Ureter (tissue), 1 donor: ENCODE data around the gene LTBP1. TPM values are rescaled to one million over a fixed set of nuclear protein-coding genes. Genes with fewer than 3 reads are reported as not detected.
"Not testable (repeated sequence)": the region's sequence is repeated elsewhere in the genome, so short reads cannot be mapped to it uniquely, and the experiment has no call there.

Experiments used
- DNase-seq: peaks from one replicate; pipeline ENCODE4 v3.0.0-alpha.2; 2020; ENCODE audit warnings: low spot score
- total RNA-seq: library from RNA; stranded (reverse); gene quantifications from one replicate; pipeline ENCODE4 v1.2.4, GENCODE V29; 2023
- donor health status: DM: yes; HTN: yes; CAD: no.

The LTBP1 gene
- total RNA-seq, 1 donor from 2014 or later, result 80.1 TPM

- DNase-seq, result no peak
Observed at GRCh38 chr2:33136566-33136965, 189.8 kb downstream of the LTBP1 start.

GRCh38 chr2:33137331-33137730 is 190.6 kb downstream of the LTBP1 start:
- DNase-seq, result no peak

- DNase-seq, result no peak
Observed at GRCh38 chr2:33139949-33140348, 193.2 kb downstream of the LTBP1 start.

GRCh38 chr2:33141476-33141875 is 194.7 kb downstream of the LTBP1 start:
- no peak for DNase-seq

GRCh38 chr2:33142810-33143209 is 196.1 kb downstream of the LTBP1 start:
- no peak for DNase-seq

GRCh38 chr2:33144243-33144642 is 197.5 kb downstream of the LTBP1 start:
- no peak for DNase-seq

GRCh38 chr2:33145459-33145858 is 198.7 kb downstream of the LTBP1 start:
- DNase-seq, result no peak

GRCh38 chr2:33146102-33146501 is 199.3 kb downstream of the LTBP1 start:
- no peak for DNase-seq

GRCh38 chr2:33153008-33153407 is 206.3 kb downstream of the LTBP1 start:
- DNase-seq, result no peak

- DNase-seq, result no peak
Observed at GRCh38 chr2:33158482-33159003, 211.8 kb downstream of the LTBP1 start.

GRCh38 chr2:33160191-33160590 is 213.4 kb downstream of the LTBP1 start:
- no peak for DNase-seq

GRCh38 chr2:33166287-33166881 is 219.6 kb downstream of the LTBP1 start:
- DNase-seq, result no peak

GRCh38 chr2:33167622-33168245 is 221.0 kb downstream of the LTBP1 start:
- DNase-seq, result no peak

GRCh38 chr2:33168425-33168824 is 221.7 kb downstream of the LTBP1 start:
- no peak for DNase-seq

- no peak for DNase-seq
Observed at GRCh38 chr2:33168922-33169321, 222.2 kb downstream of the LTBP1 start.

GRCh38 chr2:33170251-33170650 is 223.5 kb downstream of the LTBP1 start:
- DNase-seq, result not testable (repeated sequence)

GRCh38 chr2:33177627-33178026 is 230.9 kb downstream of the LTBP1 start:
- no peak for DNase-seq

GRCh38 chr2:33178209-33178608 is 231.5 kb downstream of the LTBP1 start:
- no peak for DNase-seq

- no peak for DNase-seq
Observed at GRCh38 chr2:33180915-33181314, 234.2 kb downstream of the LTBP1 start.

GRCh38 chr2:33181466-33181865 is 234.7 kb downstream of the LTBP1 start:
- no peak for DNase-seq

- no peak for DNase-seq
Observed at GRCh38 chr2:33184041-33184440, 237.3 kb downstream of the LTBP1 start.

GRCh38 chr2:33186937-33187336 is 240.2 kb downstream of the LTBP1 start:
- DNase-seq, result no peak

- no peak for DNase-seq
Observed at GRCh38 chr2:33188799-33189198, 242.0 kb downstream of the LTBP1 start.
